Stimulated activated CD8-positive, alpha-beta memory T cell treated with anti-CD3 and anti-CD28 coated beads, Interleukin-12 subunit alpha, Interleukin-12 subunit beta, amount 100 ng/mL, for 4 hours (primary cell): Measurements from ENCODE around the gene RBM45.

Experiments used
- DNase-seq: peaks from one replicate; pipeline ENCODE4 v3.0.0-alpha.2; 2020; ENCODE audit warnings: low read depth

RBM45 gene

GRCh38 chr2:178159966-178160365, 47.7 kb downstream of the RBM45 start:
- no peak for DNase-seq

GRCh38 chr2:178160601-178161000, 48.4 kb downstream of the RBM45 start:
- DNase-seq: no peak

GRCh38 chr2:178163395-178163794, 51.2 kb downstream of the RBM45 start:
- no peak for DNase-seq

GRCh38 chr2:178163911-178164310, 51.7 kb downstream of the RBM45 start:
- no peak for DNase-seq

- no peak for DNase-seq
Measured at GRCh38 chr2:178173657-178174056, 61.4 kb downstream of the RBM45 start.

- DNase-seq: no peak
Measured at GRCh38 chr2:178177066-178177679, 64.9 kb downstream of the RBM45 start.
